Measurements from ENCODE around the gene ANKZF1.

ANKZF1 gene

DNA sequence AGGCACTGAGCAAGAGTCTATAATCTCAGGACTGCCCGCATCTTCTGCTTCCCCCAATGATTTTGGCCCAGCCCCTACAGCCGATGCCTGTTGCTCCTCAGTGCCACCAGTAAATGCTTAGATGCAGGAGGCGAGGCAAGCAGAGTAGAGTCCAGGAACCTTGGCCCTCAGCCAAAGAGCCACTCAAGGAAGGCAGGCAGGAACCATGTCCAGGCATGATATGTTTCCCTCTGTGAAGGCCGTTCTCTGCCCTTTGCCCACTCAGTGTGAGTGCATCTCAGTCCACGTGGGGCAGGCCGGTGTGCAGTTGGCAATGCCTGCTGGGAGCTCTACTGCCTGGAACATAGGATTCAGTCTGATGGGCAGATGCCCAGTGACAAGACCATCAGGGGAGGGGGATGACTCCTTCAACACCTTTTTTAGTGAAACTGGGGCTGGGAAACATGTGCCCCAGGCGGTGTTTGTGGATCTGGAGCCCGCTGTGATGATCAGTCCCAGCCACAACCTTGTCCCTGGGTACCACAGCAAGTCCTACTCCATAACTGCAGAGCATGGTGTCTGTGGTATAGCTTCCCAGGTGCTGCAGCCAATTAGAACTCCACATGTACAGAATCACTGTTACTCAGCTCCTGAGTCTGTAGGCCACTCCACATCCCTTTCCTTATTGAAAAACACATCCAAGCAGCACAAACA is 39.9 kb downstream of the ANKZF1 start:
- Histone ChIP-seq H2AFZ (no peak overlapping the region), H3K9ac (no peak overlapping the region), H3K4me2 (ENCODE audit: low read length) (no peak overlapping the region), H3K27ac (no peak overlapping the region), H3K4me1 (peaks cover 3% of the 10 kb centered on the region), H3K36me3 (ENCODE audit: control insufficient read depth, insufficient read depth, low read length) (no peaks in the 10 kb centered on the region), H3K9me3 (ENCODE audit: control insufficient read depth, low read length) (no peaks in the 10 kb centered on the region), H3K79me2 (no peaks in the 10 kb centered on the region), H3K4me3 (ENCODE audit: low read depth, low read length) (no peak overlapping the region), H3K27me3 (ENCODE audit: control insufficient read depth, insufficient read depth, low read length) (no peaks in the 10 kb centered on the region)
- TF ChIP-seq, protein P1, sequence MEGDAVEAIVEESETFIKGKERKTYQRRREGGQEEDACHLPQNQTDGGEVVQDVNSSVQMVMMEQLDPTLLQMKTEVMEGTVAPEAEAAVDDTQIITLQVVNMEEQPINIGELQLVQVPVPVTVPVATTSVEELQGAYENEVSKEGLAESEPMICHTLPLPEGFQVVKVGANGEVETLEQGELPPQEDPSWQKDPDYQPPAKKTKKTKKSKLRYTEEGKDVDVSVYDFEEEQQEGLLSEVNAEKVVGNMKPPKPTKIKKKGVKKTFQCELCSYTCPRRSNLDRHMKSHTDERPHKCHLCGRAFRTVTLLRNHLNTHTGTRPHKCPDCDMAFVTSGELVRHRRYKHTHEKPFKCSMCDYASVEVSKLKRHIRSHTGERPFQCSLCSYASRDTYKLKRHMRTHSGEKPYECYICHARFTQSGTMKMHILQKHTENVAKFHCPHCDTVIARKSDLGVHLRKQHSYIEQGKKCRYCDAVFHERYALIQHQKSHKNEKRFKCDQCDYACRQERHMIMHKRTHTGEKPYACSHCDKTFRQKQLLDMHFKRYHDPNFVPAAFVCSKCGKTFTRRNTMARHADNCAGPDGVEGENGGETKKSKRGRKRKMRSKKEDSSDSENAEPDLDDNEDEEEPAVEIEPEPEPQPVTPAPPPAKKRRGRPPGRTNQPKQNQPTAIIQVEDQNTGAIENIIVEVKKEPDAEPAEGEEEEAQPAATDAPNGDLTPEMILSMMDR (IDR thresholded peaks at IDR 0.05) = no peak

DNA sequence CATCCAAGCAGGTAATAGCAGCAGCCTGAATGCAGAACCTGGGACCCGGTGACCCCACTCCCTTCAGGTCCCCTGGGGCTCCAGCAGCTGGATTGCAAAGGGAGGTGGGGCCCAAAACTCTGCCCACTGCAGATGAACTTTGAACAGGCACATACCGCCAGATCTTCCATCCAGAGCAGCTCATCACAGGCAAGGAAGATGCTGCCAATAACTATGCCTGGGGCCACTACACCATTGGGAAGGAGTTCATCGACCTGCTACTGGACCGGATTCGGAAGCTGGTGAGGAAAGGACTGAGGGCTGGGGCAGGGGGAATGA is 40.4 kb downstream of the ANKZF1 start:
- no peaks in the 10 kb centered on the region for H3K27me3 ChIP-seq (ENCODE audit: control insufficient read depth, insufficient read depth, low read length)
- no peak overlapping the region for H3K27ac ChIP-seq

DNA sequence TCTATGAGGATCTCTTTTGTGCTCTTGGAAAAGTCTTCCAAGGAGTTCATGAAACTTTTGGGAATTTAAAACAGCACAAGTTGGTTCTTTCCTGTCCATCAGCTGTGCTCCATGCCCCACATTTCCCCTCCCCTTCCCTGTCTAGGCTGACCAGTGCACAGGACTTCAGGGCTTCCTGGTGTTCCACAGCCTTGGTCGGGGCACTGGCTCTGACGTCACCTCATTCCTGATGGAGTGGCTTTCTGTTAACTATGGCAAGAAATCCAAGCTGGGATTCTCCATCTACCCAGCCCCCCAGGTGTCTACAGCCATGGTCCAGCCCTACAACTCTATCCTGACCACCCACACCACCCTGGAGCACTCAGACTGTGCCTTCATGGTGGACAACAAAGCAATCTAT is 41.4 kb downstream of the ANKZF1 start:
- H2AFZ ChIP-seq = no peak overlapping the region

More for the DNA sequence above, 40.4 kb downstream of the ANKZF1 start:
- no peak overlapping the region for H3K4me2 ChIP-seq (ENCODE audit: low read length)
- peaks cover 7% of the 10 kb centered on the region for H3K4me1 ChIP-seq
- H2AFZ ChIP-seq = no peak overlapping the region
- H3K79me2 ChIP-seq = no peaks in the 10 kb centered on the region
- no peaks in the 10 kb centered on the region for H3K36me3 ChIP-seq (ENCODE audit: control insufficient read depth, insufficient read depth, low read length)
- no peak overlapping the region for H3K4me3 ChIP-seq (ENCODE audit: low read depth, low read length)
- H3K9me3 ChIP-seq (ENCODE audit: control insufficient read depth, low read length) = no peaks in the 10 kb centered on the region
- no peak overlapping the region for H3K9ac ChIP-seq
- TF ChIP-seq, protein P1 (IDR thresholded peaks at IDR 0.05) = no peak

DNA sequence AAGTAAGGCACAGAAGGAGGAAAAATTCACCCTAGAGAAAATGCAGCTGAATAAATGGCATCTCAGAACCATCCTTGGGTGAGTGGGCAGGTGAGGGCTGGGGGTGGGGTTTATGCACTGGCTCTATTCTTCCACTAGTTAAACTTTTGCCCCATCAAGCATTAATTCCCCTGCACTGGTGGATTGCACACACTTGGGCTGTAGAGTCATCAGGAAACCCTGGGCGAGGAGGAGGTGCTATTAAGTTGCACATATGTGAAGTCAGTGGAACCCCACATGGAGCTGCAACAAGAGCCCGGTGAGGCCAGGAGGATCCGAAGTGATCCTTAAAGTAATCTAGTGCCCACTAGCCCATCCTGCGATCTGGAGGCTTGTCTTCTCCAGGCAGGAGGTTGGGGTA is 42.8 kb downstream of the ANKZF1 start:
- no peaks in the 10 kb centered on the region for H3K27me3 ChIP-seq (ENCODE audit: control insufficient read depth, insufficient read depth, low read length)
- no peak overlapping the region for H3K9ac ChIP-seq
- no peak overlapping the region for H2AFZ ChIP-seq
- H3K27ac ChIP-seq = no peak overlapping the region
- TF ChIP-seq, protein P1 (IDR thresholded peaks at IDR 0.05) = no peak
- H3K79me2 ChIP-seq = no peaks in the 10 kb centered on the region
- peaks cover 7% of the 10 kb centered on the region for H3K4me1 ChIP-seq
- H3K9me3 ChIP-seq (ENCODE audit: control insufficient read depth, low read length) = no peaks in the 10 kb centered on the region
- H3K36me3 ChIP-seq (ENCODE audit: control insufficient read depth, insufficient read depth, low read length) = no peaks in the 10 kb centered on the region
- no peak overlapping the region for H3K4me3 ChIP-seq (ENCODE audit: low read depth, low read length)
- H3K4me2 ChIP-seq (ENCODE audit: low read length) = no peak overlapping the region

More for the DNA sequence above, 41.4 kb downstream of the ANKZF1 start:
- H3K27me3 ChIP-seq (ENCODE audit: control insufficient read depth, insufficient read depth, low read length) = no peaks in the 10 kb centered on the region
- H3K9me3 ChIP-seq (ENCODE audit: control insufficient read depth, low read length) = no peaks in the 10 kb centered on the region
- peaks cover 7% of the 10 kb centered on the region for H3K4me1 ChIP-seq
- H3K79me2 ChIP-seq = no peaks in the 10 kb centered on the region
- H3K36me3 ChIP-seq (ENCODE audit: control insufficient read depth, insufficient read depth, low read length) = no peaks in the 10 kb centered on the region
- no peak overlapping the region for H3K4me2 ChIP-seq (ENCODE audit: low read length)
- TF ChIP-seq, protein P1 (IDR thresholded peaks at IDR 0.05) = no peak
- no peak overlapping the region for H3K4me3 ChIP-seq (ENCODE audit: low read depth, low read length)
- H3K27ac ChIP-seq = no peak overlapping the region
- H3K9ac ChIP-seq = no peak overlapping the region

DNA sequence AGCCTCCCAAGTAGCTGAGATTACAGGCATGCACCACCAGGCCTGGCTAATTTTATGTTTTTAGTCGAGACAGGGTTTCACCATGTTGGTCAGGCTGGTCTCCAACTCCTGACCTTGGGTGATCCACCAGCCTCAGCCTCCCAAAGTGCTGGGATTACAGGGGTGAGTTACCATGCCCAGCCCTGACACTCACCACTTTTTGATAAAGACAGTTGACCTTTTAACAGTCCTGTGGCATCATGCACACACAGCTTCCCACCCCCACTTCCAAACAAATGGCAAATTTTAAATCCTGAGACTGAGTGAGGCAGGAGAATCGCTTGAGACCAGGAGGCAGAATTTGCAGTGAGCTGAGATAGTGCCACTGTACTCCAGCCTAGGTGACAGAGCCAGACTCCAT is 43.4 kb downstream of the ANKZF1 start:
- Histone ChIP-seq H3K9ac (no peak overlapping the region), H3K4me3 (ENCODE audit: low read depth, low read length) (no peak overlapping the region), H3K79me2 (no peaks in the 10 kb centered on the region), H3K4me2 (ENCODE audit: low read length) (no peak overlapping the region), H3K27me3 (ENCODE audit: control insufficient read depth, insufficient read depth, low read length) (no peaks in the 10 kb centered on the region), H2AFZ (no peak overlapping the region), H3K4me1 (peaks cover 9% of the 10 kb centered on the region), H3K36me3 (ENCODE audit: control insufficient read depth, insufficient read depth, low read length) (no peaks in the 10 kb centered on the region), H3K27ac (no peak overlapping the region), H3K9me3 (ENCODE audit: control insufficient read depth, low read length) (no peaks in the 10 kb centered on the region)
- TF ChIP-seq, protein P1 (IDR thresholded peaks at IDR 0.05) = no peak

All from parathyroid adenoma (tissue), 2 donors.